Stomach (tissue), 4 donors: ENCODE measurements around the gene NYAP1.

Experiments
- POLR2A ChIP-seq, 4 donors: fragments of 450-650 bp; IDR thresholded peaks; one replicate each; pipeline ENCODE4 v1.6.1; 2016; ENCODE audit warnings: antibody characterized with exemption in 4 of 4, control low read depth in 2 of 4, mild to moderate bottlenecking in 1 of 4, moderate library complexity in 1 of 4
- TF ChIP-seq, protein P1 (sequence below), 7 experiments: fragments of 450-650 bp in 4 of 7; fragments of 200-600 bp in 3 of 7; sonication (generic) in 3 of 7; IDR thresholded peaks; one replicate each; pipeline ENCODE4 v1.5.1; 2016 to 2019; ENCODE audit warnings: antibody characterized with exemption in 7 of 7, control low read depth in 2 of 7, mild to moderate bottlenecking in 1 of 7

DNA sequence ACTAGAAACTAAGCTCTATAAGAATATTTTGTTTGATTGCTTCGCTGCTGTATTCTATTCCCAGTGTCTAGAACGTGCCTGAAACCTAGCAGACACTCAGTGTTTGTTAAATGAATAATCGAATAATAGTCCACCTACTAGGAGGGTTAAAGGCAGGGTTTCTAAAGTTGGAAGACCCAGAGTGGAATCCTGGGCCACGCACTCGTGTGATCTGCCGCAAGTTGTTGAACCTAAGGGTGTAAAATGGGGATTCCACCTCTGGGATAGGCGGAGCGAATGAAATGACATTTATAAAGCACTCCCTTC lies 54.6 kb downstream of the NYAP1 start:
- no peak for TF ChIP-seq POLR2A (IDR thresholded peaks at IDR 0.05)
- TF ChIP-seq, protein P1, sequence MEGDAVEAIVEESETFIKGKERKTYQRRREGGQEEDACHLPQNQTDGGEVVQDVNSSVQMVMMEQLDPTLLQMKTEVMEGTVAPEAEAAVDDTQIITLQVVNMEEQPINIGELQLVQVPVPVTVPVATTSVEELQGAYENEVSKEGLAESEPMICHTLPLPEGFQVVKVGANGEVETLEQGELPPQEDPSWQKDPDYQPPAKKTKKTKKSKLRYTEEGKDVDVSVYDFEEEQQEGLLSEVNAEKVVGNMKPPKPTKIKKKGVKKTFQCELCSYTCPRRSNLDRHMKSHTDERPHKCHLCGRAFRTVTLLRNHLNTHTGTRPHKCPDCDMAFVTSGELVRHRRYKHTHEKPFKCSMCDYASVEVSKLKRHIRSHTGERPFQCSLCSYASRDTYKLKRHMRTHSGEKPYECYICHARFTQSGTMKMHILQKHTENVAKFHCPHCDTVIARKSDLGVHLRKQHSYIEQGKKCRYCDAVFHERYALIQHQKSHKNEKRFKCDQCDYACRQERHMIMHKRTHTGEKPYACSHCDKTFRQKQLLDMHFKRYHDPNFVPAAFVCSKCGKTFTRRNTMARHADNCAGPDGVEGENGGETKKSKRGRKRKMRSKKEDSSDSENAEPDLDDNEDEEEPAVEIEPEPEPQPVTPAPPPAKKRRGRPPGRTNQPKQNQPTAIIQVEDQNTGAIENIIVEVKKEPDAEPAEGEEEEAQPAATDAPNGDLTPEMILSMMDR (IDR thresholded peaks at IDR 0.05): no peak
